K562 (cell line): ENCODE data around the gene CCSER1.

Experiments used
- CREB1 ChIP-seq, 2 experiments: sonication (generic) in 1 of 2; formaldehyde crosslinking in 1 of 2; IDR thresholded peaks; 2 replicates each; pipeline versions ENCODE4 v1.6.1 to v1.8.0; 2012 to 2022; ENCODE audit warnings: inconsistent platforms in 1 of 2, mild to moderate bottlenecking in 1 of 2, missing genetic modification reagents in 1 of 2, moderate library complexity in 1 of 2
- CSDE1 ChIP-seq, 2 experiments: fragments of 450-650 bp; IDR thresholded peaks; 2 replicates each; pipeline ENCODE4 v1.6.1; 2016; ENCODE audit warnings: mild to moderate bottlenecking in 1 of 2
- FOXJ2 ChIP-seq: fragments of 200-800 bp; sonication (Bioruptor generic); IDR thresholded peaks from 2 replicates; pipeline ENCODE4 v1.6.1; 2016; ENCODE audit warnings: missing genetic modification characterization, missing compliant biosample characterization
- ZNF324 ChIP-seq: fragments of 250-450 bp; sonication (Bioruptor Pico); IDR thresholded peaks from 2 replicates; pipeline ENCODE4 v1.4.0; 2020; ENCODE audit warnings: mild to moderate bottlenecking
- ZNF644 ChIP-seq: fragments of 200-800 bp; sonication (Bioruptor generic); IDR thresholded peaks from 2 replicates; pipeline ENCODE4 v1.6.1; 2016; ENCODE audit warnings: low read depth, missing genetic modification characterization, missing compliant biosample characterization

DNA sequence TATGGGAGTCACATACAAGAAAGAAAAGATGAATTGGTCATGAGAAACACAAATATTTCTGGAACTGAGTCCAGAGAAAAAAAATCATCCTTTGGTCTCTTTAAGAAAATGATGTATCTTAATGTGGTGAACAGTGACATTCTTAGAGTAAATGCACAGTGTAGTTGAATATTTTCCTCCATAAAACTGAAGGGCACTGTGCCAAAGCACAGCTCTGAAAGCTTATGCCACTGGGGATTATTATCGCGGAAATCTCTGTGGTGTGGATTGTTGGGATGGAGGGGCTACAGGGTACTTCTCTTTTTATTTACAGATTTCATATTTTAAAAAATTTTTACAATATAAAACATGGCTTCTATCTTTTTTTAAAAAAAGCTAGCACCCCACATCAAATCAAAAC lies 908.1 kb downstream of the CCSER1 start:
- TF ChIP-seq FOXJ2 (tag) (no peak), ZNF324 (no peak), CREB1 (IDR thresholded peaks at IDR 0.05) (no peak), CREB1 (CRISPR knock-in tag; IDR thresholded peaks at IDR 0.05) (no peak), CSDE1 (IDR thresholded peaks at IDR 0.05) (no peak), ZNF644 (tag) (no peak)
